AG09309 (cell line): ENCODE data around the gene DNAH6.

Experiments
- DNase-seq: peaks from one replicate; pipeline ENCODE4 v3.0.0-alpha.2; 2010; ENCODE audit warnings: low read depth
- H3K4me3 ChIP-seq: 2 replicates; pipeline ENCODE4 v1.5.1; 2011; ENCODE audit warnings: mild to moderate bottlenecking, low read depth, low read length, moderate library complexity; ENCODE audit not compliant: control insufficient read depth
- TF ChIP-seq, protein P1 (sequence below): IDR thresholded peaks from 2 replicates; pipeline ENCODE4 v1.5.1; 2011; ENCODE audit warnings: mild to moderate bottlenecking, low read depth, low read length, inconsistent platforms; ENCODE audit not compliant: insufficient read depth, control insufficient read depth; ENCODE audit errors: missing control alignments

The DNAH6 gene

DNA sequence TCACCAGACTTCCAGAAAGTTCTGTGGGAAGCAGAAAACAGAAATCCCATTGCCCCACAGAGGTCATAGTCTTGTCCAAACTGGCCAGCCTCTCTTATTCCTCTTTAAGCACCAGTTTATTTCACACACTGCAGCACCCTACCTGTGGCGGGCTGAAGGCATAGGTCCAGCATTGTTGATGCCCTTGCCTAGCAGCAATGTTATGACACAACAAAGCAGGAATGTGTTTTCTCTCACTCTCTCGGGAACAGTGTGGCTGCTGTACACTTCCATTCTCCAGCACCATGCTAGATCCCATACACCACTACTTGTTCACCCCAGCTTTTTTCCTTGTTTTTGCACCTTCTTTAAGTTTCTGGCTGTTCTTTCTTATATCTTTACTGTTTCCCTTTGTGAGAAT, 181.6 kb downstream of the DNAH6 start:
- DNase-seq, result no peak
- no peak overlapping the region for H3K4me3 ChIP-seq
- TF ChIP-seq, protein P1, sequence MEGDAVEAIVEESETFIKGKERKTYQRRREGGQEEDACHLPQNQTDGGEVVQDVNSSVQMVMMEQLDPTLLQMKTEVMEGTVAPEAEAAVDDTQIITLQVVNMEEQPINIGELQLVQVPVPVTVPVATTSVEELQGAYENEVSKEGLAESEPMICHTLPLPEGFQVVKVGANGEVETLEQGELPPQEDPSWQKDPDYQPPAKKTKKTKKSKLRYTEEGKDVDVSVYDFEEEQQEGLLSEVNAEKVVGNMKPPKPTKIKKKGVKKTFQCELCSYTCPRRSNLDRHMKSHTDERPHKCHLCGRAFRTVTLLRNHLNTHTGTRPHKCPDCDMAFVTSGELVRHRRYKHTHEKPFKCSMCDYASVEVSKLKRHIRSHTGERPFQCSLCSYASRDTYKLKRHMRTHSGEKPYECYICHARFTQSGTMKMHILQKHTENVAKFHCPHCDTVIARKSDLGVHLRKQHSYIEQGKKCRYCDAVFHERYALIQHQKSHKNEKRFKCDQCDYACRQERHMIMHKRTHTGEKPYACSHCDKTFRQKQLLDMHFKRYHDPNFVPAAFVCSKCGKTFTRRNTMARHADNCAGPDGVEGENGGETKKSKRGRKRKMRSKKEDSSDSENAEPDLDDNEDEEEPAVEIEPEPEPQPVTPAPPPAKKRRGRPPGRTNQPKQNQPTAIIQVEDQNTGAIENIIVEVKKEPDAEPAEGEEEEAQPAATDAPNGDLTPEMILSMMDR, result no peak

DNA sequence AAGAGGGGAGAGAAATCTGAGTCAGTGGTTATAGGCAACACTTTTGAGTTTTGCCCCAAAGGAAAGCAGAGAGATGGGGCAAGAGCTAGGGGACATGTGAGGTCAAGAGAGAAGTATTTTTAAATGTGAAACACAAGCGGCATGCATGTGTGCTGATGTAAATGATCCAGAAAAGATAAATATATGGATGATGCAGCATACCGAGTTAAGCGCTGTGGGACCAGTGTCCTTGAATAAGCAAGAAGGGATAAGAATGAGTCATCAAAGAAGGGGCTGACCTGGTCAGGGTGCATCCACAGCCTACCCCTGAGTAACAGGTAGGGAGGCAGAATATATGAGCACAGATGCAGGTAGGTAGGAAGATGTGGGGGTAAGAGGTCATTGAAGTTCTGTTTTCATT, 183.7 kb downstream of the DNAH6 start:
- TF ChIP-seq, protein P1, result no peak
- no peak overlapping the region for H3K4me3 ChIP-seq
- no peak for DNase-seq

DNA sequence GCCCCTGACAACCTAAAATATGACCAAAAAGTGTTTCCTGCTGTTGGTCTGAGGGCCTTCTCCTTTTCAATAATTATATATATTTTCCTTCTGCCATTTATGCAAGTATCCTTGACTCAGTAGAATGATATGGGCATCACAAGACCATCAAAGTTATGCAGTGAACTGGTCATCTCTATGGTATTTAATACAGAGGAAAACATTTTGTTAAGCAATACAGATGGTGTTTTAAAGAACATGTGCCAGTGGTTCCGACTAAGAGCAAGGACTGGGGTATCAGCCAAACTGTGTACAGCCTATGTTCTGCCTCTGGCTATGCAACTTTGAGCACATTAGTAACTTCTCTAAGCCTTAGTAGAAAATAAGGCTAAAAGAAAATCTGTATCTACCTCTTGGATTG, 185.6 kb downstream of the DNAH6 start:
- peak; percentile 85 for DNase-seq
- TF ChIP-seq, protein P1, result no peak
- H3K4me3 ChIP-seq, result no peak overlapping the region

DNA sequence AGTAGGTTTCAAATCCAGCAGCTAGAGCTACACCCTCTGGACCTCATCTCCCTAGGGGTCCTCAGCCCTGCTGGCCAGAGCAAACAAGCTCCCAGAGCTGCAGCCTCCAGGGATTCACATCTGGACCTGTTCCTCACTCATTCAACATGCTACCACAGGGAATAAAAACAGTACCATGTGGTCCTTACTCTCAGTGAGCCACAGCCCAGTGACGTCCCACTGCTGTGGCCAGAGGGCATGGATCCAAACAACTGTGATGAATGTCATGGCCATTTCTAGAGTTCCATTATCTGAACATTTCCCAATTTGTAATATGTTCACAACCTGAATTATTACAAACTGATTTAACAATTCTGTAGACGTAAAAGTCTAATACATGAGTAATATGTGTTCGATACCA, 186.6 kb downstream of the DNAH6 start:
- no peak for DNase-seq
- no peak overlapping the region for H3K4me3 ChIP-seq
- TF ChIP-seq, protein P1, result no peak

DNA sequence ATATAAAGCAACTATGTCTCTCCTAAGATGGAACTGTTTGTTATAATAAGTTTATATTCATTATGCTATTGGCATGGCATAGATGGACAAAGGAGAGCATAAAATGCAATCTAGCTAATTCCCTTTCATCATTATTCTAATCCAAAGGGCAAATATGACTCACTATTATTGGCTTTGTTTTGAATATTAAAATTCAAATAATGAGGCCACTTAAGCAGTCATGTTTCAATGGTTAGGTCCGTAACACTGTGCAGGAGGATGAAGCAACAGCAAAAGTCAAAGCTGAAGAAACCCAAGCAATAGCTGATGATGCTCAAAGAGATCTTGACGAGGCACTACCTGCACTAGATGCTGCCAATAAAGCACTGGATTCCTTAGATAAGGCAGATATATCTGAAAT, 187.5 kb downstream of the DNAH6 start:
- no peak for DNase-seq
- H3K4me3 ChIP-seq, result no peak overlapping the region
- TF ChIP-seq, protein P1, result no peak

DNA sequence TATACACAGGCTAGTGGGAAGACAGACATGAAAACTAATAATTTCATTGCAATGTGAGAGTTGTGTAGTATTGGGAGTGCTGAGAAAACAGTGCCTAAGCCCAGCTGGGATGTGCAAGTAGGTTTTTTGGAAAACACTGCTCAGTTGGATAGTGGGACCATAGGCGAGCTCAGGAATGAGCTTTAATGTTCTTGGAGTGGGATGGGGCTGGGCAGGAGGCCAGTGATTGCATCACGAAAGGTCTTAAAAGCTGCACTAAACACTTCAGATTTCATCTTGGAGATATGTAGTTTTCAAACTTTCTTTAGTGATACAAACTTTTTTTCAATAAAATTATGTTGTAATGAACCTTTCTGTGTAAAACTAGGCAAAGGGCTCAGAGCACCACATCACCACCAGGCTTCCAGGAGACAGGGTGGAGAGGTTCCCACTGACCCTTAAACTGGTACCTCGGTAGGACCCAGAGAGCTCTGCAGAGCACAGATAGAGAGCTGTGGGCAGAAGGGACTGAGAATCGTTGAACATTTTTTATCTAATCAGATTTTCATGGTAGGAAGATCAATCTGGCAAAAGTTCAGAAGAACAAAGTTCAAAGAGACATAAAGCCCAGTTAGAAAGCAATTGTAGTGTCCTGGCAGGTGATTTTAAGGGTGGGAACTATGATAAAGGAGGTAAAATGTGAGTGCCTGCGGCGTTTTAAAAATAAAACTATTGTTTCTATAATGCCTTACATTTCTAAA, 188.4 kb downstream of the DNAH6 start:
- H3K4me3 ChIP-seq, result no peak overlapping the region
- TF ChIP-seq, protein P1, result no peak
- DNase-seq, result no peak
